Mesodermal cell (in vitro differentiated cells): ENCODE results near the gene CSF3.

Experiments
- H3K27ac ChIP-seq: 2 replicates; pipeline ENCODE4 v1.7.0; 2013; ENCODE audit warnings: mild to moderate bottlenecking, low read depth, low read length, moderate library complexity; ENCODE audit not compliant: severe bottlenecking
- H3K36me3 ChIP-seq: 2 replicates; pipeline ENCODE4 v1.7.1; 2013; ENCODE audit warnings: mild to moderate bottlenecking, low read length, moderate library complexity; ENCODE audit not compliant: control insufficient read depth, insufficient read depth
- H3K4me1 ChIP-seq: one replicate; pipeline ENCODE4 v1.7.1; 2013; ENCODE audit warnings: mild to moderate bottlenecking, low read length; ENCODE audit not compliant: insufficient read depth, control insufficient read depth, poor library complexity, severe bottlenecking
- H3K4me3 ChIP-seq: 2 replicates; pipeline ENCODE4 v1.7.0; 2013; ENCODE audit warnings: low read length, control low read depth, mild to moderate bottlenecking; ENCODE audit not compliant: insufficient read depth, poor library complexity, severe bottlenecking; ENCODE audit errors: extremely low read depth
- H3K9me3 ChIP-seq: 2 replicates; pipeline ENCODE4 v1.7.1; 2013; ENCODE audit warnings: mild to moderate bottlenecking, low read length, moderate library complexity; ENCODE audit not compliant: control insufficient read depth
- WGBS, 2 experiments: methylation state at CpG; one replicate each; pipeline ENCODE4 v1.1.5; 2013; ENCODE audit warnings: missing lambda C conversion rate in 2 of 2; ENCODE audit not compliant: insufficient coverage in 2 of 2; 5-methylcytosine and 5-hydroxymethylcytosine counted together

The CSF3 gene

GRCh38 chr17:39979016-39979670 lies 36.1 kb upstream of the CSF3 start:
- peak overlapping the region; percentile 58 for H3K27ac ChIP-seq

GRCh38 chr17:39979893-39980350 lies 35.3 kb upstream of the CSF3 start:
- H3K4me1 ChIP-seq, result peaks cover 11% of the 10 kb centered on the region

More at GRCh38 chr17:39979016-39979670, 36.1 kb upstream of the CSF3 start:
- no peaks in the 10 kb centered on the region for H3K9me3 ChIP-seq
- H3K36me3 ChIP-seq, result peaks cover 6% of the 10 kb centered on the region
- H3K4me1 ChIP-seq, result peaks cover 11% of the 10 kb centered on the region
- peak overlapping the region; percentile 95 for H3K4me3 ChIP-seq
- no CpG with 5 or more reads among the region's 5 CpGs for WGBS, 2 experiments

GRCh38 chr17:39980351-39981206 lies 34.7 kb upstream of the CSF3 start, which contains the start of gene PSMD3:
PSMD3 (plus strand) TSS chr17:39980807; CDS start chr17:39980971, 164 bp downstream.
- Histone ChIP-seq H3K36me3 (peaks cover 21% of the 10 kb centered on the region), H3K27ac (peak within 1 kb of the TSS; percentile 96), H3K4me3 (peak within 1 kb of the TSS; percentile 95), H3K4me1 (peaks cover 11% of the 10 kb centered on the region), H3K9me3 (no peaks in the 10 kb centered on the region)
- whole genome bisulfite sequencing, 2 experiments, result 0% methylated on average over 73 to 76 of the region's 84 CpGs

More at GRCh38 chr17:39979893-39980350, 35.3 kb upstream of the CSF3 start:
- peaks cover 14% of the 10 kb centered on the region for H3K36me3 ChIP-seq
- no peaks in the 10 kb centered on the region for H3K9me3 ChIP-seq
- WGBS, 2 experiments, result 4 to 5% methylated on average over 10 of the region's 10 CpGs
- peak overlapping the region; percentile 95 for H3K4me3 ChIP-seq
- peak overlapping the region; percentile 96 for H3K27ac ChIP-seq

GRCh38 chr17:39981207-39981741 lies 34.0 kb upstream of the CSF3 start:
- Histone ChIP-seq H3K9me3 (no peaks in the 10 kb centered on the region), H3K4me3 (peak overlapping the region; percentile 95), H3K36me3 (peaks cover 28% of the 10 kb centered on the region), H3K4me1 (peaks cover 11% of the 10 kb centered on the region), H3K27ac (peak overlapping the region; percentile 96)
- WGBS, 2 experiments, result 2% methylated on average over 11 of the region's 15 CpGs

- 19 to 37% methylated on average over 3 to 7 of the region's 7 CpGs for WGBS, 2 experiments
- H3K27ac ChIP-seq, result no peak overlapping the region
- H3K9me3 ChIP-seq, result no peaks in the 10 kb centered on the region
- peak overlapping the region; percentile 95 for H3K4me3 ChIP-seq
- H3K36me3 ChIP-seq, result peaks cover 34% of the 10 kb centered on the region
- H3K4me1 ChIP-seq, result peaks cover 11% of the 10 kb centered on the region
These were observed 33.4 kb upstream of the CSF3 start for GRCh38 chr17:39981766-39982375.

- no peaks in the 10 kb centered on the region for H3K4me1 ChIP-seq
- 96 to 100% methylated on average over 10 to 11 of the region's 11 CpGs for WGBS, 2 experiments
- H3K27ac ChIP-seq, result no peak overlapping the region
- no peak overlapping the region for H3K4me3 ChIP-seq
- peaks cover 97% of the 10 kb centered on the region for H3K36me3 ChIP-seq
- no peaks in the 10 kb centered on the region for H3K9me3 ChIP-seq
These were observed 26.9 kb upstream of the CSF3 start for GRCh38 chr17:39988206-39988810.

- Histone ChIP-seq H3K27ac (no peak overlapping the region), H3K36me3 (peaks cover 87% of the 10 kb centered on the region), H3K4me1 (no peaks in the 10 kb centered on the region), H3K9me3 (no peaks in the 10 kb centered on the region), H3K4me3 (no peak overlapping the region)
- WGBS, 2 experiments, result 95% methylated on average over 11 of the region's 11 CpGs
These were observed 20.8 kb upstream of the CSF3 start for GRCh38 chr17:39994448-39994847.

- Histone ChIP-seq H3K4me1 (no peaks in the 10 kb centered on the region), H3K4me3 (no peak overlapping the region), H3K9me3 (no peaks in the 10 kb centered on the region), H3K27ac (no peak overlapping the region), H3K36me3 (peaks cover 77% of the 10 kb centered on the region)
- WGBS, 2 experiments, result 98% methylated on average over 5 to 6 of the region's 6 CpGs
These were observed 19.8 kb upstream of the CSF3 start for GRCh38 chr17:39995438-39995837.

- Histone ChIP-seq H3K4me3 (no peak overlapping the region), H3K9me3 (no peaks in the 10 kb centered on the region), H3K27ac (no peak overlapping the region), H3K4me1 (no peaks in the 10 kb centered on the region), H3K36me3 (peaks cover 69% of the 10 kb centered on the region)
- 95 to 98% methylated on average over 4 to 7 of the region's 8 CpGs for WGBS, 2 experiments
These were observed 19.1 kb upstream of the CSF3 start for GRCh38 chr17:39996162-39996561.

- WGBS, 2 experiments, result 86 to 90% methylated on average over 5 to 6 of the region's 6 CpGs
- no peaks in the 10 kb centered on the region for H3K9me3 ChIP-seq
- no peak overlapping the region for H3K4me3 ChIP-seq
- peaks cover 63% of the 10 kb centered on the region for H3K36me3 ChIP-seq
- no peaks in the 10 kb centered on the region for H3K4me1 ChIP-seq
- H3K27ac ChIP-seq, result no peak overlapping the region
These were observed 18.4 kb upstream of the CSF3 start for GRCh38 chr17:39996800-39997199.
